Vagina (tissue), 2 donors: ENCODE measurements around the gene ARHGAP5. TPM values are rescaled to one million over a fixed set of nuclear protein-coding genes. Genes with fewer than 3 reads are reported as not detected.

Experiments
- DNase-seq, 2 donors: peaks; one replicate each; pipeline ENCODE4 v3.0.0-alpha.2; 2017; ENCODE audit errors: extremely low spot score in 2 of 2
- H3K27ac ChIP-seq: fragments of 200-600 bp; sonication (generic); one replicate; pipeline ENCODE4 v1.5.1; 2019
- H3K27me3 ChIP-seq: fragments of 200-600 bp; sonication (generic); one replicate; pipeline ENCODE4 v1.5.1; 2019
- H3K36me3 ChIP-seq, 2 donors: fragments of 200-600 bp; sonication (generic); one replicate each; pipeline ENCODE4 v1.5.1; 2017 to 2019
- H3K4me1 ChIP-seq: fragments of 200-600 bp; sonication (generic); one replicate; pipeline ENCODE4 v1.5.1; 2019
- H3K4me3 ChIP-seq, 2 donors: fragments of 200-600 bp; sonication (generic); 1 replicate in 1 of 2; 2 replicates in 1 of 2; pipeline ENCODE4 v1.5.1; 2016 to 2019
- H3K9me3 ChIP-seq: fragments of 200-600 bp; sonication (generic); one replicate; pipeline ENCODE4 v1.5.1; 2019
- POLR2A ChIP-seq, 2 donors: fragments of 450-650 bp; IDR thresholded peaks; one replicate each; pipeline ENCODE4 v1.6.1; 2017; ENCODE audit warnings: antibody characterized with exemption in 2 of 2, mild to moderate bottlenecking in 2 of 2, moderate library complexity in 2 of 2
- POLR2AphosphoS5 ChIP-seq, 2 donors: sonication (generic); formaldehyde crosslinking; IDR thresholded peaks; one replicate each; pipeline ENCODE4 v1.9.0; 2017; ENCODE audit warnings: antibody characterized with exemption in 2 of 2, mild to moderate bottlenecking in 2 of 2, low read depth in 1 of 2; ENCODE audit not compliant: insufficient read depth in 1 of 2
- intact Hi-C: fragments of 100-400 bp; cut with DNase I; formaldehyde crosslinking; loops from one replicate; pipeline ENCODE4 v1.15.1; 2023
- total RNA-seq: library from RNA; depleted of rRNA; stranded (reverse); fragments of >200 nt; gene quantifications from one replicate; pipeline ENCODE4 v1.2.3, GENCODE V29; 2016
- TF ChIP-seq, protein P1 (sequence below), 3 experiments: fragments of 450-650 bp in 2 of 3; fragments of 200-600 bp in 1 of 3; sonication (generic) in 1 of 3; IDR thresholded peaks; one replicate each; pipeline ENCODE4 v1.5.1; 2017 to 2019; ENCODE audit warnings: antibody characterized with exemption in 3 of 3, mild to moderate bottlenecking in 2 of 3, moderate library complexity in 2 of 3

ARHGAP5 gene
- total RNA-seq, 1 donor from 2014 or later, result 90.6 TPM

DNA sequence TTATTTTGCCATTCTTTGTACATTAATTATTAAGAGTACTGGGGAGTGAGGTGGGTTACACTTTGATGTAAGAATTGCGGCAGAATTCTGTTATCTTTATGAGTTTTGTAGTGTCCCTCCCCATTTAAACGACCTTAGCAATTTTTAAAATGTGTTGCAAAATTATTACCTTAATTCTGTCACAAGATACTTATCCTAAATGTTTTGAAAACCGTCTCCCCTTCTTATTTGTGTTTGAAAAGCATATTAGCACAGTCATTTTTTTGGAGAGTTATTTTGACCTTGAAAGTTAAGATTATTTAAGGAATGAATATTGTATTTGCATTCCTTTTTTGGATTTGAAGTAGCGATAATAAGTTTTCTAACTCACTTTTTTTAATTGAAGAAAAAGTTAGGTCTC is 2.2 kb downstream of the ARHGAP5 start:
- DNase-seq, result no peak
- H3K4me3 ChIP-seq, result peak overlapping the region; percentile 94 to 95

DNA sequence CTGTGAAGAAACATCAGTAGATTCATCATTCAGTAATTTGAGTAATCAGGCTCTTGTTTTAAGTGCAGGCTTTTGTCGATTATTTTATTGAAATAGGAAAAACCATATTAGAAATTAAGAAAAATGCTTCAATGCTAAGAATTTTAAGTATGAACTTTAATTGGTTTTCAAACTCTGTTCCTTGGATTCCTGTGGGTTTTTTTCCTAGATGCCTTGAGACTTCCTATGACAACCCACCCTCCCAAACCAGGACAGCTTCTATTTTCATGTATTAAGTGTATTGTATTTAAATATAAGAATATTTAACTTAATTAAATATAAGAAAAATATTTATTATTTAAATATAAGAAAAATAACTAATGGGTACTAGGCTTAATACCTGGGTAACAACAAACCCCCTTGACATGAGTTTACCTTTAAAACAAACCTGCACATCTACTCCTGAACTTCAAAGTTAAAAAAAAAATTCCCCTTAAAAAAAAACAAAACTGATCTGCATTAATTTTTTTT is 3.0 kb downstream of the ARHGAP5 start:
- no peaks in the 10 kb centered on the region for H3K27me3 ChIP-seq
- no peak for DNase-seq
- H3K4me1 ChIP-seq, result peaks cover 70% of the 10 kb centered on the region
- H3K36me3 ChIP-seq, result no peaks in the 10 kb centered on the region
- no peak overlapping the region for H3K27ac ChIP-seq
- intact Hi-C loops, result no loop called here
- no peak overlapping the region for H3K4me3 ChIP-seq
- no peaks in the 10 kb centered on the region for H3K9me3 ChIP-seq
- TF ChIP-seq POLR2A (IDR thresholded peaks at IDR 0.05), result no peak
- no peak for TF ChIP-seq POLR2AphosphoS5 (IDR thresholded peaks at IDR 0.05; ENCODE audit: insufficient read depth in 1 of 2, low read depth in 1 of 2)
- TF ChIP-seq, protein P1, sequence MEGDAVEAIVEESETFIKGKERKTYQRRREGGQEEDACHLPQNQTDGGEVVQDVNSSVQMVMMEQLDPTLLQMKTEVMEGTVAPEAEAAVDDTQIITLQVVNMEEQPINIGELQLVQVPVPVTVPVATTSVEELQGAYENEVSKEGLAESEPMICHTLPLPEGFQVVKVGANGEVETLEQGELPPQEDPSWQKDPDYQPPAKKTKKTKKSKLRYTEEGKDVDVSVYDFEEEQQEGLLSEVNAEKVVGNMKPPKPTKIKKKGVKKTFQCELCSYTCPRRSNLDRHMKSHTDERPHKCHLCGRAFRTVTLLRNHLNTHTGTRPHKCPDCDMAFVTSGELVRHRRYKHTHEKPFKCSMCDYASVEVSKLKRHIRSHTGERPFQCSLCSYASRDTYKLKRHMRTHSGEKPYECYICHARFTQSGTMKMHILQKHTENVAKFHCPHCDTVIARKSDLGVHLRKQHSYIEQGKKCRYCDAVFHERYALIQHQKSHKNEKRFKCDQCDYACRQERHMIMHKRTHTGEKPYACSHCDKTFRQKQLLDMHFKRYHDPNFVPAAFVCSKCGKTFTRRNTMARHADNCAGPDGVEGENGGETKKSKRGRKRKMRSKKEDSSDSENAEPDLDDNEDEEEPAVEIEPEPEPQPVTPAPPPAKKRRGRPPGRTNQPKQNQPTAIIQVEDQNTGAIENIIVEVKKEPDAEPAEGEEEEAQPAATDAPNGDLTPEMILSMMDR (IDR thresholded peaks at IDR 0.05), result no peak

More for the DNA sequence above, 2.2 kb downstream of the ARHGAP5 start:
- no peak overlapping the region for H3K27ac ChIP-seq
- H3K4me1 ChIP-seq, result peaks cover 70% of the 10 kb centered on the region
- H3K9me3 ChIP-seq, result no peaks in the 10 kb centered on the region
- H3K27me3 ChIP-seq, result no peaks in the 10 kb centered on the region
- intact Hi-C loops, result loop anchor here (10.0 kb wide), 1 partner anchor 114 kb away; no protein-coding TSS in a partner anchor
- H3K36me3 ChIP-seq, result no peaks in the 10 kb centered on the region
- TF ChIP-seq POLR2AphosphoS5 (IDR thresholded peaks at IDR 0.05; ENCODE audit: insufficient read depth in 1 of 2, low read depth in 1 of 2) (no peak), POLR2A (IDR thresholded peaks at IDR 0.05) (no peak)
- TF ChIP-seq, protein P1 (IDR thresholded peaks at IDR 0.05), result no peak

DNA sequence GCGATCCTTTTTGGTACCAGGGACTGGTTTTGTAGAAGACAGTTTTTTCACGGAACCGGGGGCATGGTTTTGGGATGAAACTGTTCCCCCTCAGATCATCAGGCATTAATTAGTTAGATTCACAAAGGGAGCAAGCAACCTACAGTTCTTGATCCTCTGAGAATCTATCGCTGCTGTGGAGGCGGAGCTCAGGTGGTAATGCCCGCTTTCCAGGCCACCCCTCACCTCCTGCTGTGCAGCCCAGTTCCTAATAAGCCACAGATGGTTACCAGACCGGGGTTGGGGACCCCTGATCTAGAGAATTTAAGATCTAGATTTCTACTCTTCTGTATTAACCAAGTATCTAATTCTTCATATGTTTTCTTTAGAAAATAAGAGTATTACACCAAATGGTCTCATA is 4.8 kb downstream of the ARHGAP5 start:
- no peak overlapping the region for H3K27ac ChIP-seq
- no peak for TF ChIP-seq POLR2AphosphoS5 (IDR thresholded peaks at IDR 0.05; ENCODE audit: insufficient read depth in 1 of 2, low read depth in 1 of 2)
- TF ChIP-seq, protein P1 (IDR thresholded peaks at IDR 0.05), result no peak
- TF ChIP-seq POLR2A (IDR thresholded peaks at IDR 0.05), result no peak
- intact Hi-C loops, result no loop called here
- H3K9me3 ChIP-seq, result no peaks in the 10 kb centered on the region
- peaks cover 85% of the 10 kb centered on the region for H3K4me1 ChIP-seq
- DNase-seq, result no peak
- H3K27me3 ChIP-seq, result no peaks in the 10 kb centered on the region
- H3K4me3 ChIP-seq, result no peak overlapping the region
- H3K36me3 ChIP-seq, result no peaks in the 10 kb centered on the region

DNA sequence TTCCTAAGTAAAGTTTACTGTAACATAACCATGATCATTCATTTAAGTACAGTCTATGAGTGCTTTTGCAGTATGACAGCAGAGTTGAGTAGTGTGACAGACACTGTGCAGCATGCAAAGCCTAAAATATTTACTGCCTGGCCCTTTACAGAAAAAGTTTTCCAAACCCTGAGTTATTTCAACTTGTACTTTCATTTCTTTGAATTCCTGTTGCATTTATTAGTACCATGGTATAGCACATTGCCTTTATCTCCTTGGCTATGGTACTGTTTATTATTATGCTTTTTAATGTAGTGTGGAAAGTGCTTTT is 6.2 kb downstream of the ARHGAP5 start:
- peaks cover 96% of the 10 kb centered on the region for H3K4me1 ChIP-seq
- no peaks in the 10 kb centered on the region for H3K9me3 ChIP-seq
- no peaks in the 10 kb centered on the region for H3K27me3 ChIP-seq
- H3K27ac ChIP-seq, result no peak overlapping the region
- intact Hi-C loops, result no loop called here
- no peak for DNase-seq
- H3K36me3 ChIP-seq, result no peaks in the 10 kb centered on the region
- H3K4me3 ChIP-seq, result no peak overlapping the region
- TF ChIP-seq POLR2AphosphoS5 (IDR thresholded peaks at IDR 0.05; ENCODE audit: insufficient read depth in 1 of 2, low read depth in 1 of 2), result no peak
- TF ChIP-seq POLR2A (IDR thresholded peaks at IDR 0.05), result no peak
- TF ChIP-seq, protein P1 (IDR thresholded peaks at IDR 0.05), result no peak

- H3K36me3 ChIP-seq, result no peaks in the 10 kb centered on the region
- TF ChIP-seq POLR2AphosphoS5 (IDR thresholded peaks at IDR 0.05; ENCODE audit: insufficient read depth in 1 of 2, low read depth in 1 of 2) (no peak), POLR2A (IDR thresholded peaks at IDR 0.05) (no peak)
- TF ChIP-seq, protein P1 (IDR thresholded peaks at IDR 0.05), result no peak
- H3K27ac ChIP-seq, result no peak overlapping the region
- no peak for DNase-seq
- H3K4me3 ChIP-seq, result no peak overlapping the region
- peaks cover 96% of the 10 kb centered on the region for H3K4me1 ChIP-seq
- intact Hi-C loops, result no loop called here
- no peaks in the 10 kb centered on the region for H3K27me3 ChIP-seq
- no peaks in the 10 kb centered on the region for H3K9me3 ChIP-seq
Observed at GRCh38 chr14:32083789-32084188, 6.7 kb downstream of the ARHGAP5 start.
